AG09309 (cell line): ENCODE measurements around the gene SLC6A13.

Experiments
- DNase-seq: peaks from one replicate; pipeline ENCODE4 v3.0.0-alpha.2; 2010; ENCODE audit warnings: low read depth
- H3K4me3 ChIP-seq: 2 replicates; pipeline ENCODE4 v1.5.1; 2011; ENCODE audit warnings: mild to moderate bottlenecking, low read depth, low read length, moderate library complexity; ENCODE audit not compliant: control insufficient read depth
- CTCF ChIP-seq: IDR thresholded peaks from 2 replicates; pipeline ENCODE4 v1.5.1; 2011; ENCODE audit warnings: mild to moderate bottlenecking, low read depth, low read length, inconsistent platforms; ENCODE audit not compliant: insufficient read depth, control insufficient read depth; ENCODE audit errors: missing control alignments

SLC6A13 gene

GRCh38 chr12:177336-177979, 85.2 kb downstream of the SLC6A13 start:
- TF ChIP-seq CTCF = no peak
- H3K4me3 ChIP-seq = no peak overlapping the region
- DNase-seq = no peak

GRCh38 chr12:176321-177181, 86.1 kb downstream of the SLC6A13 start:
- TF ChIP-seq CTCF = no peak
- H3K4me3 ChIP-seq = no peak overlapping the region
- no peak for DNase-seq

GRCh38 chr12:175759-176158, 86.9 kb downstream of the SLC6A13 start:
- H3K4me3 ChIP-seq = no peak overlapping the region
- no peak for DNase-seq
- no peak for TF ChIP-seq CTCF

- no peak for DNase-seq
- TF ChIP-seq CTCF = no peak
- H3K4me3 ChIP-seq = no peak overlapping the region
These were observed 87.4 kb downstream of the SLC6A13 start for GRCh38 chr12:175250-175649.

GRCh38 chr12:174596-174995, 88.0 kb downstream of the SLC6A13 start:
- DNase-seq = no peak
- TF ChIP-seq CTCF = no peak
- no peak overlapping the region for H3K4me3 ChIP-seq

GRCh38 chr12:174124-174523, 88.5 kb downstream of the SLC6A13 start:
- no peak for TF ChIP-seq CTCF
- H3K4me3 ChIP-seq = no peak overlapping the region
- DNase-seq = no peak

GRCh38 chr12:172732-173161, 89.9 kb downstream of the SLC6A13 start:
- no peak overlapping the region for H3K4me3 ChIP-seq
- no peak for DNase-seq
- TF ChIP-seq CTCF = no peak
